Activated CD8-positive, alpha-beta memory T cell treated with anti-CD3 and anti-CD28 coated beads, Interleukin-2, amount 50 U/mL, for 24 hours (primary cell): ENCODE data around the gene GID8.

Source experiments
- DNase-seq: peaks from one replicate; pipeline ENCODE4 v3.0.0-alpha.2; 2020; ENCODE audit errors: extremely low read depth

GID8 gene

GRCh38 chr20:62986257-62986800 is 48.4 kb downstream of the GID8 start:
- no peak for DNase-seq

GRCh38 chr20:62987114-62987513 is 49.2 kb downstream of the GID8 start:
- no peak for DNase-seq

- no peak for DNase-seq
Measured at GRCh38 chr20:62989201-62989601, 51.3 kb downstream of the GID8 start.

GRCh38 chr20:62990306-62990825 is 52.4 kb downstream of the GID8 start:
- no peak for DNase-seq

DNA sequence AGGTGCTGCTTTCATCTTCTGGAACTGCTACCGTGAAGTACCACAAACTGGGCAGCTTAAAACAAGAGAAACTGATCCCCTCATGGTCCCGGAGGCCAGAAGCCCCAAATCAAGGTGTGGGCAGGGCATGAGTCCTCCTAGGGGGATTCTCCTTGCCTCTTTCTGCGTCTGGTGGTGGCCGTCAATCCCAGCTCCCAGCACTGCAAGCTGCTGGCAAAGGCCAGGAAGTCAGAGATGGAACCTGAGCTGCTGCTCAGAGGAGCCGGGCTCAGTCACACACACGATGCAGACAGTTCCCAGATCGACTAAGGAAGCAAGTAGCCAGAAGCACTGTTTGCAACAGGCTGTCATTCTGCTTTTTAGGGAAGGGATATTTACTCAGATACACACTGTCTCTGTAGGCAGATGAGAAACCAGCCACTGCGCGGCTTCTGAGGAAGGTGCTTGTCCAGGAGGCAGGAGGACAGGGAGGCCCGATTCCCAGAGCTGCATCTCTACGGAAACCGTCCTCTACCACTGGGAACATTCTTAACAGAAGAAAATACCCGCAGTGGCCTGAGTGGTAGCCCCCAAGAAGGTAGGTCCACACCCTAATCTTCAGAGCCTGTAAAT is 53.4 kb downstream of the GID8 start:
- no peak for DNase-seq

GRCh38 chr20:62991863-62992262 is 53.9 kb downstream of the GID8 start:
- no peak for DNase-seq

- no peak for DNase-seq
Measured at GRCh38 chr20:62993856-62994494, 56.0 kb downstream of the GID8 start.

- no peak for DNase-seq
Measured at GRCh38 chr20:62994869-62995281, 56.9 kb downstream of the GID8 start.

DNA sequence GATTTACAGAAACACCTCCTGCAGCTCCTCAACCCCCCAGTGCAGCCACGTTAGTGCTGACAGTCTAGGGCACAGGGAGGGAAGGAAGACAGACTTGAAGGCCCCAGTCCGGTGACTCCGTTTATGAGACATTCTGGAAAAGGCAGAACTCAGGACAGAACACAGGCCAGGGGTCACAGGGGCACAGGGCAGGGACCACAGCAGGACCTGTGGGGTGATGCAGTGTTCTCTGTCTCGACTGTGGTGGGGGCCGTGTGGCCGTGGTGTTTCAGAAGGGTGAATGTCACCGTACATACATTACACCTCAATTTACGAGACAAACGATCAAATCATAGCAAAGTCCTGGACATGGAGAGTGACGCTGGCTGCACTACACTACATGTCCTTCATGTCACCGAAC is 57.5 kb downstream of the GID8 start:
- DNase-seq, result no peak

GRCh38 chr20:62995898-62996595 is 58.1 kb downstream of the GID8 start:
- DNase-seq, result no peak

- DNase-seq, result no peak
Measured at GRCh38 chr20:62996596-62996982, 58.6 kb downstream of the GID8 start.

DNA sequence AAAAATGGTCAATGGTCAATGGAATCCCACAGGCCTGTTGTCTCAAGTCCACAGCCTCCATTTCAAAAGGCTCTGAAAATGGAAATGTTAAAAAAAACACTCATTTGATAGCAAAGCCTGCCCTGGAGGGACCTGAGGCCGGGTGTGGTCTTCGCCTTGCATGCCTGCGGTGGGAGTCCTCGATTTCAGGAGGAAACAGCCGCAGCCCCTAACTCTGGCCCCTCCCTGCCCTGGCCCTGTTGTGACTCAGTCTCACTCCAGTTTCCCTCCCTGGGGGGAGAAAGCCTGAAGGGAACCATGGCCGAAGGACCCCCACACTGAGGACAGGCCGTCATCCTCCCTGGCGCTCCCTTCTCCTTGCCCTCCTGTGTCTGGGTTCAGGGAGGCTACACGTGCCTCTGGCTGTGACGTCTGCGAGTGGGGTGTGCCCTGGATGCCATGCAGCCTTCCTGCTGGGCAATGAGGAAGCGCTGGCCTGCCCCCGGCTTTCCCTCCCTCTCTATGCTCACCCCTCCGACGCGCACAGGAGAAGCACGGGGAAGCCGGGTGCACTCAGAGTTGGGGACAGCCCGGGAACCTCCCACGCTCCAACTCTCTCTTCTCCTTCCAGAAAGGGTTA is 59.6 kb downstream of the GID8 start:
- no peak for DNase-seq
